NCI-H1930 (cell line): ENCODE measurements around the gene NUP214.
"Not testable (repeated sequence)": the region's sequence is repeated elsewhere in the genome, so short reads cannot be mapped to it uniquely, and the experiment has no call there.

Experiments
- DNase-seq, 2 experiments: peaks; one replicate each; lab custom pipeline; 2025; lab: John Stamatoyannopoulos, UW

NUP214 gene

DNA sequence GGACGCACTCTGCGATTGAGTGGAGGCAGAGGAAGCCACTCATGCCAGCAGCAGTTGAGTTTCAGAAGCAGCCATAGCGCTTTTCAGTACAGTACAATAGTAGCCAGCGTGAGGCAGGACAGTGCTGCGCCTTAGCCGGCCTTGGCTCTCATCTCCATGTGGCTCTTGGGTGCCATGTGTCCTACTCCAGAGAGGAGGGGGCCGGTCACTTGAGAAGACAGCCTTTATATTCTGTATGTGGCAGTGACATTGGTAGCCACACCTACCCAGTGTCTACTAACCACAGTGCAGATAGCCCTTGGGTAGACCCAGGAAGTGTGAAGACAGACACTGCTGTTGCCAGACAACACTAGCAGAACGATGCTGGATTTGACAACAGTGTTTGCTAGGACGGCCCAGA is 108.6 kb downstream of the NUP214 start:
- no peak for DNase-seq

DNA sequence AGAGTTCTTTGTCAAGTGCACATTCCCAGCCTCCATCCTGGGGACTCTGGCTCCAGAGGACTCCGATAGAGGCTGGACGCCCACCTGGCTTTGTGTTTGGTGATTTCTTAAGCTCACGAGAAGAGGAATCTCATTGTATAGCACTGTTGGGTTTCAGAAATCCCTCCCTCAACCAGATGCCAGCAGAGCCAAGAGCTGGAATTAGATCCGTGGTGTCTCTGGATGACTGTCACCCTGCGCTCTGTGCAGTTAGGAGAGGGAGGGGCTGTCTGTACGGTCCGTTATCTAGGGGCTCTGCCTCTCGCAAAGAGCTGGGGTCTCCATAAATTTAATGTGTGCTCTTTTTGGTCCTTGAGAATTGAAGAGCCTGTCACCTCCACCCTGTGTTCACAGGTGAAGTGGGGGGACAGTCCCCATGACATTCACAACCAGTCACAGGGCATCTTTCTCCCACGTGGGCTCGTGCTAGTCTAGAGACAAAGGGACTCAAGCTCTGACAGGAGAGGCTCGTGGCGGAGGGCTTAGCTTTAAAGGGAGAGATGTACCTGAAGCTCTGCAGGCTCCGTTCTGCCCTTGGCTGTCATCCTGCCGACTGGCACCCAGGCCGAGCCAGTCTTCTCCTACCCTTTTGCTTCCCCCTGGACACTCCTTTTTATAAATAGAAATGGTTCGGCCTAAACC is 109.6 kb downstream of the NUP214 start:
- no peak for DNase-seq

DNA sequence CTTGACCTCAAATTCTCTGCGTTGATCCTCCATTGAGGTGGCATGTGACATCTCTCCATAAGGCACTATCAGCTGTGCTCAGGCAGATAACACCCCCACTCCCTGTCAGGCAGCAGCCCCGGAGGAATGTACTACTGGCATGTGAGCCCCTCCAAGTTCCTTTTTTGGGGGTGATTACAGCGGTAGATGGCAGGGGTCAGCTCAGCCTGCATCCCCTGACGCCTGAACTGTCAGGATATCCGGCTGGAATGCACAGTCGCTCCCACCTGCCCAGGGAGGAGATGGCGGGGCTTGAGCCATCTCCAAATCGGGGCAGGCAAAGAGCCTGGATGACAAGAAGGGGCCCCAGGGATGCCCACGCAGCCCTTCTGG is 110.1 kb downstream of the NUP214 start:
- DNase-seq = no peak

DNA sequence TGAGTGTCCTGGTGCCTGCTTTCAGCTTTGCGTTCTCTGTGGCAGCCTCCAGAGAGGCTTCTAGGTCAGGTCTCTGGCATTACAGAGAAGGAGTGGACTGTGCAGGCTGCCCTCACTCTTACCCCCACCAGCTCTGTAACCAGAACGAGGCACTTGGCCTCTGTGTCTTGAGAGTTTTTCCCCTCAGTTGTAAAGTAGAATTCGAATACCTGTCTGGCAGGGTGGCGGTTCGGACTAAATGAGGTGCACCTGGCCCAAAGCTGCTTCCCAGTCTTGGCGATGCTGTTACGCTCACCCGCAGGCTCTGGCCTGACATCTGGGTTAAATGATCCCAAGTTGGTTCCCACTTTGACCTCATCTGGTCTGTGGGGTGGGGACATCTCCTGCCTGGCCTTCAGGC is 110.8 kb downstream of the NUP214 start:
- DNase-seq = no peak

DNA sequence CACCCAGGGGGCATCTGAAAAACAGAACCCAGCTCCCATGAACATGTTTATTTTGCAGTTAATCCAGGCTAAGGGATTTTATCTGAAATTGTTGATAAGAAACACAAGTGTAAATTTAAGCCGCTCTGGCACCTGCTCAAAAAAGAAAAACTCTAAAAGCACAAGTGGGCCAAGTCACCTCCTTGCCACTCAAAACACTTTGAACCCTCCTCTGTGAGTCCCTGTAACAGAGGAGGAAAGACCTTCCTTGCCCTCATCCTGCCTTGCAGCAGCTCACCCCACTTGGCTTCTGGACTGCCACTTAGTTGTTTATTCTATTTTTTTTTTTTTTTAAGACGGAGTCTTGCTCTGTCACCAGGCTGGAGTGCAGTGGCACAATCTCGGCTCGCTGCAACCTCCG is 111.4 kb downstream of the NUP214 start:
- no peak for DNase-seq

DNA sequence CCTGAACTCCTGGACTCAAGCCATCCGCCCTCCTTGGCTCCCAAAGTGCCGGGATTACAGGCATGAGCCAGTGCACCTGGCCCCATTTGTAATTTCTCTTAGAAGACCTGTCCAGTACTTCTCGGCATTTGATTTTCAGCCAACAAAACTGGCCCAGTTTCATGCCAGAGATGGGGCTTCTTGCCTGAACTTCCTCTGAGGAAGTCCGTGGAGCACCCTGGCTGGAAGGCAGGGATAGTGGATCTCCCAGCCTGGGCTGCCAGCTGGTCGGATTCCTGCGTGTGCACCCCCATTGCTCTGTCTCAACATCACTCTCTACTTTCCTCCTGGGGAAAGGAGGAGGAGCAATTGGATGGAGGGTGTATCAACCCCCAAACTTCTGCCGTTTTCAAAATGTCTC is 111.9 kb downstream of the NUP214 start:
- no peak for DNase-seq

DNA sequence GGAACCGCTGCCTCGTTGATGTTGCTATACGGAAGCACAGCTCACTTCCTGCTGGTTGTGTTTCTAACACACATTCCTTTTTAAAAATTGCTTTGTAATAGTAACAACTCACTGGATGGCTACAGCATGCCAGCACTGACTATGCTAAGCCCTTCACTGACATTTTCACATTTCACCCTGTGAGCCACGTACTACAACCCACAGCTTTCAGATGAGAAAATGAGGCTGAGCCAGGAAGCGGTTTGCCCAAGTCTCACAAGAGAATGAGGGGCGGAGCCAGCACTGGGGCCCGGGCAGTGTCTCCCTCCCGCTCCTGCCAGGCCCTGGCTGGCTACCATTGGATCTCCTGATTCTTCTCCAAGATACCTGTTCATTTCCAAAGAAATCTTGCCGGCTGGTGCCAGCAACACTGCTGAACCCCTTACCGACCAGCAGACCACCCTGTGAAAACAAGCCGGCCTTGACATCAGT is 112.6 kb downstream of the NUP214 start:
- DNase-seq = no peak

DNA sequence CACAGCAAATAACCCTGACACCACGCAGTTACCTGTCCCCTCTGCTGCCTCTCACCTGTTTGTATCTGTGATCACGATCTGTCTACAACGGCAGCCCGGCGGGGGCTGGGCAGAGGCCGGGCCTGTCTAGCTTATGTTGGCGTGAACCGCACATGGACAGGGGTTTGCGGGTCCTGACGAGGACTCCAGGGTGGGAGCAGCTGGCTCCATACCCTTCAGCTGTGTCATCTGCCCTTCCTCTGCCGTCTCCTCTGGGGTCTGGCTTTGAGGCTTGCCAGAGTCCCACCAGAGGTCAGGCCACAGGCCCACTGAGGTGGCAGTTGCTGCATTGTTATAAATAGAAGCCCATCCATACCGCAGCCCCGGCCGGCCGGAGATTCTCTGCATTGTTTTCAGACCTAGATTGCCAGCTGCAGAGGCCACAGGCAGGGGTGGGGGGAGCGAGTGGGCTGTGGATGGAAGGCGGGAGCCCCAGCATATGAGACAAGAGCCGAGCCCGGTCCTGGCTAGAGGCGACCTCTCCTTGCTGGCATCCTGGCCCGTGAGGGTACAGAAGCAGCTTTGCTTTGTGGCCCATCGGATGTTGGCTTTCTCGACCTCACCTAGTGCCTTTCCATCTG is 113.1 kb downstream of the NUP214 start:
- DNase-seq = no peak

DNA sequence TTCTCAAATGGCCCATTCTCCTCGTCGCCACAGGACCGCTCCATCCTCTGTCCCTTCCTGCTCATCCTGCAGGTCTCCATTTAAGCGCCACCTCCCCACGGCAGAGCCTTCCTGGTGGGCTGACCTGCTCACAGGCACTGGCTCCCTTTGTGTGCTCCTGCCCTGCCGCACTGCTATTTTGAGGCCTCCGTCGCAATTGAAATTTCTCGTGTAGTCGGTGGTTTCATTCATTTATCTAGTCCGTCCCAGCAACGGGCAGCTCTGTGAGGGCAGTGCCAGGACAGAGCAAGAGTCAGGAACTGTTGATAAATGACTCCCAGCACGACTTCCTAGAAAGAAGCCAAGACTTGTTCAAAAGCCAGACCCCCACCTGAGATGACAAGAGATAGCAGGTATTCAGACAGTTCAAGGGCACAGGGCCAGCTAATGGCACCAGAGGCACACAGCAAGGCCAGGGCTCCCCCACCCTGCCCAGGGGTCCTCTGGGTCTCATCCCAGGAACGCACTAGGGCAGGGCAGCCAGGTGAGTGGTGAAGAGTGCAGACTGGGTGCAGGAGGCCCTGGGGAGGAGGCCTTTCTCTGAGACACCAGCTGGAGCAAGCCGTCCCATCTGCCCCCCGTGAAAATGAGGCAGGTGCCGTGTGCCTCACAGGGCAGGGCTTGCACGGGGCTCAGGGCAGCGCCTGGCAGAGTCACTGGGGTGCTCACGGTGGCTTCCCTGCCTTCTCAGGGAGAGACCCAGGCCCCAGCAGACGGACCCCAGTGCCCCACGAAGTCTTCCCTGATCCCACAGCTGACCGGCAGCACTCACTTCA is 114.0 kb downstream of the NUP214 start:
- no peak for DNase-seq

DNA sequence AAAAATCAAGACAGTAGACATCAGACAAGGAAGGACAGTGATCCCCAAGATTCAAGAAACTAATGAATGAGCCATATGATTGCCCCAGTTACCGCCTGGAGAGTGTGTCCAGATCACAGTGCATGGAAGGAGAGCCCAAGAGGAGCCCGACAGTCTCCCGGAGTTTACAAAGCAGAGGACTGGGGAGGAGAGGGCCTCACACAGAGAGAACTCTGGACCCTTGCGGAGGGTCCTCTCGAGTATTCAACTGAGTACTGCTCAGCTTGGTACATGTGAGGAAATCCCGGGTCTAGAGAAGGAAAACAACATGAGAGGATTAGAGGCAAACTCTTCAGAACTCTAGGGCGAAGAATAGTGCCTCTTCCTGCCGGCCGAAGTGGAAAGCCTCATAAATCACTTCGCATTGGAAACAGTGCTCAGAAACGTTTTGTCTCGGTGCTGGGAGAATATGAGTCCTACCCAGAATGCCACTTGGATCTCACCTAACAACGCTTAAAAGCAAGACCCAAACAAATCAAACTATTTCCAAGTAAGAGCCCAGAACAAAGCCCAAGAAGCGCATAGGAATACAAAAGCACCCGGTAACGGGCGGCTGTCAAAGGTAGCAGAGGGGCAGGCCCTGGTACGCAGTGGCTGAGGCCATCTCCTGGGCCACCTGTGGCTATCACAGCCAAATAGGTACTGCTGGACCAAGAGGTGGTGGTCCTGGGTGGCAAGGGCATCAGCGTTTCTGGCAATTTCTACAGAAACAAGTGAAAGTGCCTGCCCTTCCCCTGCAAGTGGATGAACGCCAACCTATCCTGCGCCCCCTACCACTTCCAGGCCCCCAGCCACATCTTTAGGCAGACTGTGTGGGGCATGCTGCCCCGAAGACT is 114.9 kb downstream of the NUP214 start:
- DNase-seq = no peak

DNA sequence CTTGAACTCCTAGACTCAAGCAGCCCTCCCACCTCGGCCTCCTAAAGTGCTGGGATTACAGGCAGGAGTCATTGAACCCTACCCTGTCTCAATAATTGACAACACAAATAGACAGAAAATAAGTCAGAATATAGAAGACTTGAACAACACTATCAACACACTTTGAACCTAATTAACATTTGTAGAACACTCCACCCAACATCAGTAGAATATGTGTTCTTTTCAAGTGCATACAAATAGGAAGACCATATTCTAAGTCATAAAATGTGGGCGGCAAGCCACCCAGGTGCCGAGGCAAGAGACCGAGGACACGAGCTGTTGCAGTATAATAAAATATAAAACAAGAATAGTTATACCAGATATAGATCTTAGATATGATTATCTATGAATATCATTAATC is 118.9 kb downstream of the NUP214 start:
- not testable (repeated sequence) for DNase-seq

DNA sequence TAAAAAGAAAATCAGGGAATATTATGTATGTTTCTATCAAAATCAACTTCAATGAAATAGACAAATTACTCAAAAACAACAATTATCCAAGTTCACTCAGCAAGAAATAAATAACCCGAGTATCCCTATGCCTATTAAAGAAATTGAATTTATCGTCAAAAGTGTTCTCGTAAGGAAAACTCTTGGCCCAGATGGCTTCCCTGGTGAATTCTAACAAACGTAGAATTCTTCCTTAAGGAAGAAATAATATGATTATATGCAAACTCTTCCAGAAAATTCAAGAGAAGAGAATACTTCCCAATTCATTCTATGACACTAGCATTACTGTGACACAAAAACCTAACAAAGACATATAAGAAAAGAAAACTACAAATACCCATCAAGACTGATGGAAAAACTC is 121.2 kb downstream of the NUP214 start:
- no peak for DNase-seq

DNA sequence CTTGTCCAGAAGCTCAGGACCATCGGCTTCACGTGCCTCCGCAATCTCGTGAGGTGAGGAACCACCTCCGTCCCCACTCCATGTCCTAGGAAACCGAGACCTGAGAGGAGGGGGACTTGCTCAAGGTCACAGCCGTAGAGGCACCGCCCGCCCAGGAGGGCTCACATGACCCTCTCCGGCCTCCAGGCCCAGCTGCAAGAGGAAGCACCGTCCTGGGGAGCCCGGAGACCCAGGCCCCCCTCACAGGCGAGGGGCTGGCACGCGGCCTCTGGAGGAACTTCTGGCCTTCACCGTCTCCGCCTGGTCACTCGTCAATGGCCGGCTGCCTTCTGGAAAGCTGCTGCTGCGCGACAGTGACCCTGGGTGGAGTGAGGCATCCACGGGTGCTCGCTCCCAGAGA is 126.7 kb downstream of the NUP214 start:
- no peak for DNase-seq

DNA sequence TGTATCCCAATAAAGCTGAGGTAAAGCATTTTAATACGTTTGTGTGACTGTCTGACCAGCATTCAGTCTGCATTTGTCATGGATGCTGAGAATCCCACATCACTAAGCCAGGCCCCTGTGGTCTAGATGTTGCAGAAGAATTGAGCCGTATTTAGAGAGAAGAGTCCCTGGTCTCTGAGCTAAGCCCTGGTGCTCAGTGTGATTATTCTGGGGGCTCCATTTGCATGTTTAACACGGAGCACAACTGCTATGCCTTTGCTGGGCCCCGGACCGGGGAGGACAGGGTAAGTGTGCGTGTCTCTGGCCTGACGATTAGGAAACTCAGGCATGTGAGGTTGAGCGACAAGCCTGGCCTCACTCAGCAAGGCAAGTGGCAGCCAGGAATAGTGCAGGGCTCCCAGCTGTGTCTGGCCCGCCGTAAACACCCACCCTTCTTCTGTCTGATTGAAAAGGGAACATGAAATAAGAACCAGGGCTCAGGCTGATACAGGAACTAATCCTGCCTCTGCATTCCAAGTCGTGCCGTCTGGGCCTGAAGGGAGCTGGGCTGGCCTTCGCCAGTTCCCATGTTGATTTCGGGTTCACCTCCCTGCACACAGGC is 128.6 kb downstream of the NUP214 start:
- no peak for DNase-seq

DNA sequence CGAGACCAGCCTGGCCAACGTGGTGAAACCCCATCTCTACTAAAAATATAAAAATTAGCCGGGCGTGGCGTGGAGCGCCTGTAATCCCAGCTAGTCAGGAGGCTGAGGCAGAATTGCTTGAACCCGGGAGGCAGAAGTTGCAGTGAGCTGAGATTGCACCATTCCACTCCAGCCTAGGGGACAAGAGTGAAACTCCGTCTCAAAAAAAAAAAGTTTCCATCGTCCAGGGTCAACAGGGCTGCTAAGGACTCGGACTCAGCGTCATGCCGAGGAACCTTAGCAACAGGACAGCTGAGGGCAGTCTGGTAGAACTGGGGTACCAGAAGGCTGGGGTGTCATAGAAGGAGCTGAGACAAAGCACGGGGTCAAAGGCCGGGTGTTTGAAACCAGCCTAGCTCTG is 129.2 kb downstream of the NUP214 start:
- DNase-seq = no peak

DNA sequence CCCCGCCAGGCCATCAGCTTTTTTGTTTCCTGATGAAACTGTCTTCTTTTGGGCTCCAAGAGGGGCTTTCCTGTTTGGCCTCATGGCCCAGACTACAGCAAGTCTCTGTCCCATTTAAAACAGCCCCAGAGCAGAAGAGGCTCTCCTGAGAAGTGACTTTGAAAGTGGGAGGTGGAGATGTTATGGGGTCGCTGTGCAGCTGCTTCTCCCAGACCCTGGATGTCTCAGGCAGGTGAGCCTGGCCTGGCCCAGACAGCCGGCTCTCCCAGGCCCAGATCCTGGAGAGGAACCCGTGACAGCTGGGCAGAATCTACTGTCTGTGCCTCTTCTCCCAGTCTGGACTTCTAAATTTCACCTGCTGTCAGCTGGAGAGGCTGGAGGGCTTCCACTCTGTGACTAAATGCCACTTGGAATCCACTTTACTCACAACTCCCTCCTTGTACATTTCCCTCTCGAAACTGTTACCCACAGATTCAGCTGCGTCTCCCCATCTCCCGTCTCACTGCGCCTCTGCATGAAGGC is 130.4 kb downstream of the NUP214 start:
- no peak for DNase-seq

DNA sequence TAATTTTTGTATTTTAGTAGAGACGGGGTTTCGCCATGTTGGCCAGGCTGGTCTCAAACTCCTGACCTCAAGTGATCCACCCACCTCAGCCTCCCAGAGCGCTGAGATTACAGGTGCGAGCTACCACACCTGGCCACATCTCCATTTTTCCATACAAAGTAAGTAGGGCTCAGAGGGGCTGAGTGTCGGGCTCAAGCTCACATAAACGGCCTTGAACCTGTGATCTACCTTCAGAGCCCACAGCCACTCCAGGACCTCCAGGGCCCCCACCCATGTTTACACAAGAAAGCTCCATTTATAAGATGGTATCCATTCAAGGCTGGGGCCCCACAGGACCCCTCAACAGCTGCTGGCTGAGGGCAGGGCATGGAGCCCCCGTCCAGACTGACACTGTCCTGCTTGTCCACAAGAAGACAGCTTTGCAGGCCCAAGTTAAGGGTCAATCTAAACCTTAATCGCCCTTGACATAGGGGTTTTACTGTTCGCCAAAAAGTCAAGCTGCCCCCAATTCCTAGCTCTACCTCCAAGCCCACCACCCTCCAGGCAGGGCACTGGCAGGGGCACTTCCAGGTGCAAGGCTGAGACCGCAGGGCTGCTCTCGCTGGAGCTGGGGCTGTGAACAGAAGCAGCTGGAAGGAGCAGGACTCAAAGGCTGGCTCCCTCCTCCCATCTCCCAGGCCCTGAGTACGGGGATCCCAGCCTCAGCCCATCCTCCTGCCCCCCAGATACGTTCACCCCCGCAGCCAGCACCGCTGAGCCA is 132.1 kb downstream of the NUP214 start:
- no peak for DNase-seq

DNA sequence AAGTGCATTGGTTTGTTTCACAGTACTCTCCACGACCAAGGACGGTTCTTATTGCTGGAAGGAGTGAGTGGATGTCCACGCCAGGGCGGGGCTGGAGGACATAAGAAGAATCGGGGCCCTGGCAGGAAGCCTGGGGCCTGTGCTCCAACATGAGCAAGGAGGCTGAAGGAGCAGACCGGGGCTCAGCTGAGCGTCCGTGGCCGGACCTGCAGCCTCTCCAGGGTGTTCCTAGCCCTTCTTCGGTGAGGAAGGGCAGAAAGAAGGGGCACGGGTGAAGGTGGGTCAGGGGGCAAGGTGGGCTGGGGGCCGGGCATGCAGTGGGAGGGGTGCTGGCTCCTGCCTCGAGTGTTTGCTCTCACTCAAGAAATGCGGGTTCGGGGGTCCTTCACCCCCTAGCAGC is 132.8 kb downstream of the NUP214 start:
- no peak for DNase-seq

DNA sequence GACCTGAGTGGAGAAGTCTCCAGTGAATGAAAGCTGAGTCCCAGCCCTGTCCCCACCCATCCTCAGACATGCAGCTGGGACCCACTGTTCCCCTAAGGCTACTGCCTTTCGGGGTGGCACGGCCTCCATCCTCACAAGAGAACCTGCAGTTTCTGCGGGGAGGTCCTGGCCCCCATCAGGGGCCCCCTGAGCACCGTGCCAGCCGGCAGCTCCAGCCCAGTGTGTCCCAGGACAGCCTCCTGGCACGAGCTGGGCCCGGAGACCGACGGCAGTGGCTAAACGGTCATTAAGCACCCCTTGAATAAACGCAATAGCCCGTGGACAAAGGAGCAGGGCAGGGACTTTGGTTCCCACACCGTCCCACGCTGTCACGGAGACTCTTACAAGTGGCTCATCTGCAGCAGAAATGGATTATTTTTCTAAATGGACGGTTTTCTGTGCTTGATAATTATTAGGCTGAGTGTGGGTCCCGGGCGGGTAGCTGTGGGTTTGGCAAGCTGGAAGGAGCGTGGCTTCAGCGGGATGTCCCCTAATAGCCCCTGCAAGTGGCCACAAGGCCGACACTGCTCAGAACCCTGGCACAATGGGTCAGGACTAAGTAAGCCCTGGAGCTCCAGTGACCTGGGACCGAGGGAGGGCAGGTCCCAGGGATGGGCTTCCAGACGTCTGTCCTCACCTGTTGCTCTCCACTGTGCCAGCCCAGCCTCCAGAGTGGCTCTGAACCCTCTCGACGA is 133.5 kb downstream of the NUP214 start:
- no peak for DNase-seq

DNA sequence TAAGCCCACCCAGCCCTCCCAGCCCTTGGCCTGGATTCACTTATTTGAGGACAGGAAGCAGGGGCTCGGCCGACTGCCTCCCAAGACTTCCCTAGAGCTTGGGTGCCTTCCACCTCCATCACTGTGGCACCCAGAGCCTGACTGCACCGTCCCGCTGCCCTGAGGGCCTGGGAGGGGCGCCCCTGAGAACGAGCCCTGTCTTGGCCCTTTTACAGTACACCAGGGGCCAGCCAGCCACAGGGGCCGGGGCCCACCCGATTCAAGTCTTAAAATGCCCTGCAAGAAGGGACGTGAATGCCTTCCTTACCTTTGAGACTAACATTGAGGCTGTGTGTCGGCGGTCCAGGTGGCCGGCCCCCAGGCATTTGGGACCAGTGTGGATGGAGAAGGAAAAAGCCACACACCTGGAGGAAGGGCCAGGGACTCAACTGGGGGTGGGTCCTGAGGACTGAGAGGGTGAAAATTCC is 134.1 kb downstream of the NUP214 start:
- DNase-seq = no peak
